NCI-H2171 treated with DMSO at 0.1 percent for 48 hours (cell line): ENCODE data around the gene KIR2DL1.
"Not testable (repeated sequence)": the region's sequence is repeated elsewhere in the genome, so short reads cannot be mapped to it uniquely, and the experiment has no call there.

Source experiments
- DNase-seq: peaks from one replicate; lab custom pipeline; 2025; lab: John Stamatoyannopoulos, UW

The KIR2DL1 gene

GRCh38 chr19:54771018-54771960 lies 1.7 kb downstream of the KIR2DL1 start:
- DNase-seq = not testable (repeated sequence)

DNA sequence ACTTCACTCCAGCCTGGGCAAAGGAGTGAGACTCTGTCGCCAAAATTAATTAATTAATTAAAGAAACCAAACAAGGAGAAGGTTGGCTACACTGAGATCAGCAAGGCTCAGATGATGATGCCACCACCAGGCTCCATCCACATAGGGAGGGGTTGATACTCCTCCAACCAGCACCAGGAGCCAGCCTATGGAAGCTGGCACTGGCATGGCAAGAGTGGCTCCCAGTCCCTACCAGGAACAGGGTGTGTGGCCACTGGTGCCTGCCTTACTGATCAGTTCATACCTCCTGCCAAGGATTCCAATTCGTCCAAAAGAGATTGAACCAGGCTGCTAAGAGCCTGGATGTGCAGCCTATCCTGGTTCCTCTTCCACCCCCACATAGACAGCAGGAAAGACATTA lies 3.1 kb downstream of the KIR2DL1 start:
- DNase-seq = not testable (repeated sequence)

DNA sequence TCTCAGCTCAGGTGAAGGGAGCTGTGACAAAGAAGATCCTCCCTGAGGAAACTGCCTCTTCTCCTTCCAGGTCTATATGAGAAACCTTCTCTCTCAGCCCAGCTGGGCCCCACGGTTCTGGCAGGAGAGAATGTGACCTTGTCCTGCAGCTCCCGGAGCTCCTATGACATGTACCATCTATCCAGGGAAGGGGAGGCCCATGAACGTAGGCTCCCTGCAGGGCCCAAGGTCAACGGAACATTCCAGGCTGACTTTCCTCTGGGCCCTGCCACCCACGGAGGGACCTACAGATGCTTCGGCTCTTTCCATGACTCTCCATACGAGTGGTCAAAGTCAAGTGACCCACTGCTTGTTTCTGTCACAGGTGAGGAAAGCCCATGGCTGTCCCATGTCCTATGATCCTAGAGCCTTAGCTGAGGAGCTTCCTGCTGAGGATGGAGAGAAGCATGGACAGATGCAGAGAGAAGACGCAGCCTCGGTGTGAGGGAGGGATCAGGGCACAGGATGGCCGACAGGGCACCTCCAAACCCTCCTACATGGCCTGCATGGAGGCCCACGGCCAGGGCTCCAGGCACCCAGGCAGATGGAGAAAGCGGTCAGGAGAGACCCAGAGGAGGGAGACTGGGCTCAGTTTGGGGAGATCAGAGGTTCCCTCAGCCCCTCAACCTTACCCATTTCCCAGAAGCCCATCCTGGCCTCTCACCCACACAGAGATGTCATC lies 5.7 kb downstream of the KIR2DL1 start:
- DNase-seq = not testable (repeated sequence)

DNA sequence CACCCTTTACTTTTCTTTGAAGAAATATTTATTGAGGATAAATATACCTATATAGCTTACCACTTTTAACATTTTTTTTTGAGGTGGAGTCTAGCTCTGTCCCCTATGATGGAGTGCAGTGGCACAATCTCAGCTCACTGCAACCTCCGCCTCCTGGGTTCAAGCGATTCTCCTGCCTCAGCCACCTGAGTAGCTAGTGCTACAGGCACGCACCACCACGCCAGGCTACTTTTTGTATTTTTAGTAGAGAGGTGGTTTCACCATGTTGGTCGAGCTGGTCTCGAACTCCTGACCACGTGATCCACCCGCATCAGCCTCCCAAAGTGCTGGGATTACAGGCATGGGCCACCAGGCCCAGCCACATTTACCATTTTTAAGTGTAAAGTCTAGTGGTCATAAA lies 6.2 kb downstream of the KIR2DL1 start:
- not testable (repeated sequence) for DNase-seq

DNA sequence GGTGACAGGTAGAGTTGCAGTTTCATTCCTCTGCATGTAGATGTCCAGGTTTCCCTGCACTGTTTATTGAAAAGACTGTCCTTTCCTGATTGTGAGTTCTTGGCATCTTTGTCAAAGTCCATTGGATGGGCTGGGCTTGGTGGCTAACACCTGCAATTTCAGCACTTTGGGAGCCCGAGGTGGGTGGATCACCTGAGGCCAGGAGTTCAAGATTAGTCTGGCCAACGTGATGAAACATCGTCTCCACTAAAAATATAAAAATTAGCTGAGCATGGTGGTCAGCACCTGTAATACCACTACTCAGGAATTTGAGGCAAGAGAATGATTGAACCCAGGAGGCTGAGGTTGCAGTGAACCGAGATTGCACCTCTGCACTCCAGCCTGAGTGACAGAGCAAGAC lies 8.3 kb downstream of the KIR2DL1 start:
- DNase-seq = not testable (repeated sequence)

- not testable (repeated sequence) for DNase-seq
These were observed 9.3 kb downstream of the KIR2DL1 start for GRCh38 chr19:54778896-54779295.

DNA sequence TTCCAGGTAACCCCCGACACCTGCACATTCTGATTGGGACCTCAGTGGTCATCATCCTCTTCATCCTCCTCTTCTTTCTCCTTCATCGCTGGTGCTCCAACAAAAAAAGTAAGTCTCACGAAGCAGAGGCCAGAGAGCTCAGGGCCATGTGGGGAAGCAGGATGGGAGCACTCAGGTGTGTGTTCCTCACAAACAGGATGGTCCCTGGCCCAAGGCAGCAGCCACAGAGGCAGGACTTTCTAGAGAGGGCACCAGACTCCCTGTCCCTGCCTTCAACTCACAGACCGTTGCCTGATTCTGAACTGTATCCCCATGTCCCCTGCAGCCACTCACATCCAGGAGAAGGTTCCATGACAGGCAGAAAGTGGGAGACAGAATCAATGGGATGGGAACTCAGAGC lies 13.3 kb downstream of the KIR2DL1 start:
- DNase-seq = not testable (repeated sequence)

GRCh38 chr19:54786091-54786723 lies 16.6 kb downstream of the KIR2DL1 start:
- not testable (repeated sequence) for DNase-seq

GRCh38 chr19:54788154-54788553 lies 18.6 kb downstream of the KIR2DL1 start:
- not testable (repeated sequence) for DNase-seq

DNA sequence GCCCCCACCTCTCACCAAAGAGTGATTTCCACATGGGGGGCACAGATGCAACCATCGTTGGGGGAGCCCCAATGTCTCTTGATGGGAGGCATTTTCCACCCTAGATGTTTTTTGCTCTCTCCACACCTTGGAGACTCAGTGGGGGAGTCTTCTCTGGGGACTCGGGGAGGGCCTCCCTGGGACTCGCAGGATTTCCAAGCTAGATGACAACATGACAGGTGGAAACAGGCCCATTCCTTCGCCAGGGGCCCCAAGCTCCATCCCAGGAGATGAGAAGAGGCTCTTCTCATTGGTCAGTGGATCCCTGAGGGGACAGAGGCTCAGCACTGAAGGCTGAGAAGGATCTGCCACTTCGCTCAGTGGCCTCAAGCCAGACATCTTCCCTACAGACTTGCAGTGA lies 21.1 kb downstream of the KIR2DL1 start:
- DNase-seq = no peak

DNA sequence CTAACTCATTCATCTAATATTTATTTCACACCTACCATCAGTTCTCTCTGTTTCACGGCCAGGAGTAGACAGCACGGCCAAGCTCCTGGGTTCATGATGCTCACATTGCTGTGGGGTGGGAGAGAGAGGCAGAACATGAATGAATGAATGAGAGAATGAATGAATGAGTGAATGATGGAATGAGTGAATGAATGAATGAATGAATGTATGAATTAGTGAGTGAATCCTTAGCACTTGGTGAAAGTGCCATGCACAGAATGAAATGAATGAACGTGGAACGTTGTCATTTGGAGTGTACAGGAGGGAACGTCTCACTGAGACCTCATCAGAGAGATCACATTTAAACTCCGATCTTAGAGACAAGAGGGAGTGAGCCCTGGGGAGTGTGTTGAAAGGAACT lies 21.9 kb downstream of the KIR2DL1 start:
- no peak for DNase-seq

DNA sequence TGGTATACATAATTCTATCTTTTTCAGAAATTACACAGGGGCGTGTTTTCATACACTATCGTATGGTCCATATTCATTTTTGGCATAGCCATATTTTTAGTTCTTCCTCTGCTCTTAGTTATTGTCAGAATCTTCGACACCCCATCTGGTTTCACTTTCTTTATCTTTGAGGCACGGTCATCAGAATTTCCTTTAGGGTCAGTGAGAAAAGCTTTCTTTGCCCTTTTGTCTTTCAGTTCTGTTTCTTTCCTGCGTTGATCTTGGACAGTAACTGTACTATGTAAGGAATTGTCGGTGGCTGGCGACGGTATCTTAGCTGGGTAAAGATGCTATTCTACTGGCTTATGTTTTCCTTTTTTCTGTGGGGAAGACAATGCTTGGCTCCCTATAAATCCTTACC lies 23.2 kb downstream of the KIR2DL1 start:
- no peak for DNase-seq

GRCh38 chr19:54795758-54796157 lies 26.2 kb downstream of the KIR2DL1 start:
- DNase-seq = no peak

DNA sequence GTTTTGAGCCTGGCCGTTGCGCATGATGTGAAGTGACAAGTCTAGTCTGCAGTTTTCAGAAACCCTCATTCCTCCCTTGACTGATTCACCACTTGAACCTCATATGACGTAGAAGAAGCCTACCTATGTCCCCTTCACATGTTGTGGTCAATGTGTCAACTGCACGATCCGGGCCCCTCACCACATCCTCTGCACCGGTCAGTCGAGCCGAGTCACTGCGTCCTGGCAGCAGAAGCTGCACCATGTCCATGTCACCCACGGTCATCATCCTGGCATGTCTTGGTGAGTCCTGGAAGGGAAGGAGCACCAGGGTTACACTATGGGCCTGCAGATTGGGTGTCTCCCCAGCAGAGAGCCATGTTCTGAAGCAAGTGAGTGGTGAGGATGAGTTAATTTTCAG lies 33.8 kb downstream of the KIR2DL1 start, which contains the start of gene KIR2DL4:
Gene KIR2DL4, plus strand, starts transcription at position 201 of the 400 bp plus-strand sequence. Its CDS starts 42 bp downstream, at position 243.
- DNase-seq = no peak

DNA sequence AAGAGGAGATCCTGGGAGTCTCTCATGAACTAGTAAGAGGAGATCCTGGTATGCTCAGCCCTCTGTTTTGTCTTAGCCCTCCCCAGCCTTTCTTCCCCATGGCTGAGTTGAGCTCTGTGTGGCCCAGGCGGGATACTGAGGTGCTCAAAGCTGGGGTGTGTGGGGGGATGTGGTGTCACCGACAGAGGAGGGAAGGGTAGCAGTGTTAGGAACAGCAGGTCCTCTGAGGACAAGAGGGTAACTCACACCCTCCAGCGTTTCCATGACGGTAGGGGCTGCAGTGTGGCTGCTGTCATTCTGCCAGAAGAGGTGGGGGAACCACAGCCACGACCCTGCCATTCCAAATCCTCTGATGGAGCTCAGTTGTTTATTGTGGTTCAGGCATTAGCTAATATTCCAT lies 34.5 kb downstream of the KIR2DL1 start:
- no peak for DNase-seq

DNA sequence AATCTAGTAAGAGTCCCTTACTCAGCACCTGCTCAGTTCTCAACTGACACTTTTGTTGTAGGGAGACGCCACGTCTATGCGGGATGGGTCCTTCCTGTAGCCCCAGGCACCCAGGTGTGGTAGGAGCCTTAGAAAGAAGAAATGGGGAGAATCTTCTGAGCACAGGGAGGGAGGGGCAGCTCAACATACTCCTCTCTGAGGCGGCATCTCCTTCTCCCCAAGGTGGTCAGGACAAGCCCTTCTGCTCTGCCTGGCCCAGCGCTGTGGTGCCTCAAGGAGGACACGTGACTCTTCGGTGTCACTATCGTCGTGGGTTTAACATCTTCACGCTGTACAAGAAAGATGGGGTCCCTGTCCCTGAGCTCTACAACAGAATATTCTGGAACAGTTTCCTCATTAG lies 35.0 kb downstream of the KIR2DL1 start:
- no peak for DNase-seq

GRCh38 chr19:54805665-54806515 lies 36.3 kb downstream of the KIR2DL1 start:
- DNase-seq = no peak

DNA sequence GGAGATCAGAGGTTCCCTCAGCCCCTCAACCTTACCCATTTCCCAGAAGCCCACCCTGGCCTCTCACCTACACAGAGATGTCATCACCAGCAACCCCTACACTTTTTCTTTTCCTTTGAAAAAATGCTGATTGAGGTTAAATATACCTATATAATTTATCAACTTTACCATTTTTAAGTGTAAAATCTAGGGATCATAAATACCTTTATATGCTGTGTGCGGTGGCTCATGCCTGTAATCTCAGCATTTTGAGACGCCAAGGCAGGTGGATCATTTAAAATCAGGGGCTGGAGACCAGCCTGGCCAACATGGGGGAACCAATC lies 36.9 kb downstream of the KIR2DL1 start:
- no peak for DNase-seq

GRCh38 chr19:54814571-54814970 lies 45.0 kb downstream of the KIR2DL1 start:
- not testable (repeated sequence) for DNase-seq

- not testable (repeated sequence) for DNase-seq
These were observed 46.7 kb downstream of the KIR2DL1 start, which contains the start of gene KIR3DL1 for GRCh38 chr19:54816251-54816650. TSS of gene KIR3DL1 (plus strand) at chr19:54816468.
